GM23338 (cell line): Measurements from ENCODE around the gene F13B. TPM values are rescaled to one million over a fixed set of nuclear protein-coding genes. Genes with fewer than 3 reads are reported as not detected.

Source experiments
- ATAC-seq: fragments of 200-7000 bp; cut with Tn5 transposase; 3 replicates; pipeline ENCODE4 v1.9.1; 2020
- DNase-seq: peaks from one replicate; pipeline ENCODE4 v3.0.0-alpha.2; 2015; ENCODE audit warnings: low spot score
- H2AFZ ChIP-seq: fragments of 200-600 bp; sonication (generic); 2 replicates; pipeline ENCODE4 v1.8.0; 2016; ENCODE audit warnings: antibody characterized with exemption, mild to moderate bottlenecking, moderate library complexity
- H3F3A ChIP-seq: fragments of 200-600 bp; sonication (generic); replicated peaks from 2 replicates; pipeline ENCODE4 v1.8.0; 2017; ENCODE audit warnings: antibody characterized with exemption, mixed run types, low read depth
- H3K27ac ChIP-seq: fragments of 200-600 bp; sonication (generic); 2 replicates; pipeline ENCODE4 v1.6.1; 2016; ENCODE audit warnings: low read depth
- H3K27me3 ChIP-seq: fragments of 200-600 bp; sonication (generic); 2 replicates; pipeline ENCODE4 v1.8.0; 2016; ENCODE audit warnings: mild to moderate bottlenecking, mixed run types, moderate library complexity; ENCODE audit not compliant: insufficient read depth
- H3K36me3 ChIP-seq: fragments of 200-600 bp; sonication (generic); 2 replicates; pipeline ENCODE4 v1.8.0; 2016; ENCODE audit warnings: mild to moderate bottlenecking; ENCODE audit not compliant: insufficient read depth
- H3K4me1 ChIP-seq: fragments of 200-600 bp; sonication (generic); 2 replicates; pipeline ENCODE4 v1.8.0; 2016; ENCODE audit warnings: mild to moderate bottlenecking, moderate library complexity; ENCODE audit not compliant: insufficient read depth
- H3K4me2 ChIP-seq: fragments of 200-600 bp; sonication (generic); 2 replicates; pipeline ENCODE4 v1.7.1; 2017; ENCODE audit warnings: mixed run types
- H3K4me3 ChIP-seq: fragments of 200-600 bp; sonication (generic); 2 replicates; pipeline ENCODE4 v1.6.1; 2016; ENCODE audit warnings: mixed run types
- H3K79me2 ChIP-seq: fragments of 200-600 bp; sonication (generic); replicated peaks from 2 replicates; pipeline ENCODE4 v1.8.0; 2017; ENCODE audit warnings: mild to moderate bottlenecking; ENCODE audit not compliant: insufficient read depth
- H3K9me2 ChIP-seq: fragments of 200-600 bp; sonication (generic); 2 replicates; pipeline ENCODE4 v1.8.0; 2017; ENCODE audit not compliant: insufficient read depth
- H4K20me1 ChIP-seq: fragments of 200-600 bp; sonication (generic); replicated peaks from 2 replicates; pipeline ENCODE4 v1.8.0; 2017; ENCODE audit warnings: mild to moderate bottlenecking; ENCODE audit not compliant: insufficient read depth
- H3K27ac Mint-ChIP-seq: 2 replicates; pipeline ENCODE4 v1.8.0; 2020; ENCODE audit warnings: inconsistent platforms, mild to moderate bottlenecking, moderate library complexity, mixed read lengths
- H3K27me3 Mint-ChIP-seq: 3 replicates; pipeline ENCODE4 v1.8.0; 2022; ENCODE audit warnings: low read depth, mild to moderate bottlenecking, moderate library complexity, mixed read lengths, inconsistent platforms; ENCODE audit not compliant: insufficient read depth, poor library complexity
- H3K36me3 Mint-ChIP-seq: 3 replicates; pipeline ENCODE4 v1.8.0; 2021; ENCODE audit warnings: low read depth, mild to moderate bottlenecking, inconsistent platforms, moderate library complexity, mixed read lengths
- H3K4me1 Mint-ChIP-seq: 3 replicates; pipeline ENCODE4 v1.8.0; 2020; ENCODE audit warnings: mild to moderate bottlenecking, inconsistent platforms, mixed read lengths
- H3K4me3 Mint-ChIP-seq: 3 replicates; pipeline ENCODE4 v1.8.0; 2021; ENCODE audit warnings: moderate library complexity, mild to moderate bottlenecking, inconsistent platforms, mixed read lengths
- H3K9me3 Mint-ChIP-seq: 3 replicates; pipeline ENCODE4 v1.8.0; 2020; ENCODE audit warnings: moderate library complexity, mild to moderate bottlenecking, inconsistent platforms, mixed read lengths
- CREB1 ChIP-seq: fragments of 250-450 bp; sonication (Bioruptor Pico); IDR thresholded peaks from 2 replicates; pipeline ENCODE4 v1.5.0; 2020; ENCODE audit warnings: low read depth, mild to moderate bottlenecking, moderate library complexity
- CTCF ChIP-seq, 2 experiments: fragments of 200-600 bp in 1 of 2; sonication (generic) in 1 of 2; conservative IDR thresholded peaks; 2 replicates each; pipeline versions ENCODE4 v1.5.1 to v1.6.1; 2016 to 2017; ENCODE audit warnings: antibody characterized with exemption in 2 of 2, low read depth in 2 of 2, mild to moderate bottlenecking in 2 of 2, moderate library complexity in 1 of 2
- ETS1 ChIP-seq: IDR thresholded peaks from 2 replicates; pipeline ENCODE4 v1.6.1; 2016; ENCODE audit warnings: antibody characterized with exemption
- EZH2 ChIP-seq: fragments of 200-600 bp; sonication (generic); IDR thresholded peaks from one replicate; pipeline ENCODE4 v1.8.0; 2017; ENCODE audit warnings: antibody characterized with exemption, mild to moderate bottlenecking, low read depth; ENCODE audit not compliant: unreplicated experiment
- EZH2phosphoT487 ChIP-seq: fragments of 200-600 bp; sonication (generic); IDR thresholded peaks from one replicate; pipeline ENCODE4 v1.8.1; 2018; ENCODE audit warnings: antibody characterized with exemption; ENCODE audit not compliant: unreplicated experiment
- JUNB ChIP-seq: IDR thresholded peaks from one replicate; pipeline ENCODE4 v1.6.1; 2016; ENCODE audit warnings: antibody characterized with exemption; ENCODE audit not compliant: unreplicated experiment
- NANOG ChIP-seq: IDR thresholded peaks from 2 replicates; pipeline ENCODE4 v1.6.1; 2016; ENCODE audit warnings: antibody characterized with exemption, borderline replicate concordance
- REST ChIP-seq: IDR thresholded peaks from one replicate; pipeline ENCODE4 v1.6.1; 2018; ENCODE audit warnings: antibody characterized with exemption; ENCODE audit not compliant: unreplicated experiment
- STAT1 ChIP-seq: IDR thresholded peaks from one replicate; pipeline ENCODE4 v1.6.1; 2016; ENCODE audit warnings: antibody characterized with exemption; ENCODE audit not compliant: unreplicated experiment
- ZNF114 ChIP-seq: fragments of 250-450 bp; sonication (Bioruptor Pico); IDR thresholded peaks from 2 replicates; pipeline ENCODE4 v1.5.0; 2020; ENCODE audit warnings: mild to moderate bottlenecking, moderate library complexity
- ZNF331 ChIP-seq: fragments of 250-450 bp; sonication (Bioruptor Pico); IDR thresholded peaks from 2 replicates; pipeline ENCODE4 v1.5.0; 2020; ENCODE audit warnings: low read depth, mild to moderate bottlenecking, moderate library complexity
- polyA plus RNA-seq: library from polyadenylated mRNA; unstranded; fragments of >200 nt; fragmentation: Nextera tagmentation; extraction: Ambion mirVana; gene quantifications from 2 replicates; pipeline ENCODE4 v1.2.1, GENCODE V29; 2016
- total RNA-seq: library from RNA; depleted of rRNA; stranded (reverse); fragments of >200 nt; shearing (Covaris generic); gene quantifications from 2 replicates; pipeline ENCODE4 v1.2.3, GENCODE V29; 2014

The F13B gene
- total and polyA plus RNA-seq, 2 experiments from 2014 or later = not detected

- Mint-ChIP-seq H3K9me3 (no peaks in the 10 kb centered on the region), H3K4me1 (no peaks in the 10 kb centered on the region), H3K4me3 (no peak overlapping the region), H3K27me3 (no peaks in the 10 kb centered on the region), H3K36me3 (no peaks in the 10 kb centered on the region), H3K27ac (no peak overlapping the region)
- H3K27ac ChIP-seq = no peak overlapping the region
- H2AFZ ChIP-seq = no peak overlapping the region
- TF ChIP-seq CREB1 (CRISPR knock-in tag) = no peak
- TF ChIP-seq ETS1 = no peak
- TF ChIP-seq NANOG = no peak
- no peak for TF ChIP-seq ZNF114 (CRISPR knock-in tag)
- H3K36me3 ChIP-seq = no peaks in the 10 kb centered on the region
- H3K4me1 ChIP-seq = no peaks in the 10 kb centered on the region
- no peaks in the 10 kb centered on the region for H3F3A ChIP-seq
- no peaks in the 10 kb centered on the region for H3K27me3 ChIP-seq
- H3K4me3 ChIP-seq = no peak overlapping the region
- no peaks in the 10 kb centered on the region for H3K9me2 ChIP-seq
- ATAC-seq = no peak
- H4K20me1 ChIP-seq = no peaks in the 10 kb centered on the region
- DNase-seq = no peak
- H3K4me2 ChIP-seq = no peak overlapping the region
- H3K79me2 ChIP-seq = no peaks in the 10 kb centered on the region
These were observed 37.3 kb downstream of the F13B start for GRCh38 chr1:197029749-197030148.

GRCh38 chr1:197027359-197027758, 39.7 kb downstream of the F13B start:
- H3F3A ChIP-seq = no peaks in the 10 kb centered on the region
- H3K9me3 Mint-ChIP-seq = peaks cover 2% of the 10 kb centered on the region; the same call in 1 of the 3 replicates
- no peaks in the 10 kb centered on the region for H4K20me1 ChIP-seq
- peaks cover 7% of the 10 kb centered on the region for H3K9me2 ChIP-seq
- no peak overlapping the region for H3K4me3 ChIP-seq
- no peaks in the 10 kb centered on the region for H3K36me3 ChIP-seq
- peaks cover 5% of the 10 kb centered on the region; the same call in 2 of the 3 replicates for H3K36me3 Mint-ChIP-seq
- H3K27me3 Mint-ChIP-seq = no peaks in the 10 kb centered on the region
- no peak overlapping the region for H3K27ac Mint-ChIP-seq
- H3K4me3 Mint-ChIP-seq = no peak overlapping the region
- H2AFZ ChIP-seq = no peak overlapping the region
- H3K4me1 ChIP-seq = no peaks in the 10 kb centered on the region
- no peak overlapping the region for H3K4me2 ChIP-seq
- no peak overlapping the region for H3K27ac ChIP-seq
- ATAC-seq (no peak), DNase-seq (no peak)
- H3K79me2 ChIP-seq = no peaks in the 10 kb centered on the region
- no peaks in the 10 kb centered on the region for H3K27me3 ChIP-seq
- peaks cover 2% of the 10 kb centered on the region; the same call in 2 of the 3 replicates for H3K4me1 Mint-ChIP-seq
- TF ChIP-seq NANOG (no peak), CTCF (conservative IDR thresholded peaks at IDR 0.05; ENCODE audit: low read depth in 2 of 2) (no peak), STAT1 (no peak), EZH2phosphoT487 (no peak), JUNB (no peak), ETS1 (no peak), CREB1 (CRISPR knock-in tag) (no peak), ZNF114 (CRISPR knock-in tag) (no peak), REST (no peak), ZNF331 (CRISPR knock-in tag) (no peak), EZH2 (no peak)
